ENCODE data around the gene EPN3. TPM values are rescaled to one million over a fixed set of nuclear protein-coding genes. Genes with fewer than 3 reads are reported as not detected.

Gene EPN3
- total and polyA plus RNA-seq, 2 donors (not counting 1 experiment from before 2014, with no cell fraction given) = not detected

DNA sequence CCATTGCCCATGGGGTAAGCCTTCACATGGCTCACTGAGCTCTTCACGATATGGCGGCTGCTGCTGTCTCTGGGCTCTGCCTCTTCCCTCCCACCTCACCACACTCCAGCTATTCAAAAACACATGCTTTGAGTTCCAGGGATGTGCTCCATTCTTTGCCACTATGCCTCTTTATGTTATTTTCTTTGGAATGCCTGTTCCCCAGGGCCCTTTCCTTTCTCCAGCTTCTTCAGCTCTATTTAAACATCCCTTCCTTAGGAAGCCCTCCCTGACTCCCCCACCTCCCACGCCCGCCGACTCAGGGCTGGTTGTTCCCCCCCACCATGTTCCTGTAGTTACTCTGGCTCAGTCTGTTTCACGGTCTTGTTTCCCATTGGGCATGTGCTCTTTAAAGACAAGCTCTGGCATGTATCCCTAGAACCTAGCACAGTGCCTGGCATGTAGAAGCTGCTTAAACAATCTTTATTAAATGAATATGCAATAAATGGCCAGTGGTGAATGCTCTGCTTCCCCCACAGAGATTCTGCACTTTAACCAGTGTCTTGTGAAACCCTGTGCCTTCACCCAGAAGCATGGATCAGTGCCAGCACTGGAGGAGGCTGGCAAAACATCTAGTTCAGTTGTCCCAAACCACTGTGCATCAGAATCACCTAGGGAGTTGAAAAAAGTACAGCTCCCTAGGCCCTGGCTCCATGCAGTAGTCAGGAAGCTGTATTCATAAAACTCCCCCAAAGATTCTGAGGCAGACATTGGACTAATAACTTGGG, 17.4 kb upstream of the EPN3 start:
- Mint-ChIP-seq H3K4me3 (no peak overlapping the region), H3K9me3 (ENCODE audit: insufficient read depth) (no peaks in the 10 kb centered on the region), H3K27ac (no peak overlapping the region), H3K4me1 (peaks cover 11% of the 10 kb centered on the region), H3K27me3 (no peaks in the 10 kb centered on the region)
- ChIA-PET CTCF (interaction anchor here (0.7 to 0.8 kb wide), 2 partner anchors 11 to 62 kb away, joined by 3 read pairs; no protein-coding TSS in a partner anchor), POLR2A (no interaction called here)
- no peak for ATAC-seq (ENCODE audit: low read depth)
- no peak for DNase-seq
- Histone ChIP-seq H4K20me1 (ENCODE audit: control insufficient read depth, insufficient read depth, low read length, poor library complexity, severe bottlenecking) (no peaks in the 10 kb centered on the region), H3K4me2 (replicated peaks; ENCODE audit: low read depth, low read length, poor library complexity, severe bottlenecking) (no peak overlapping the region), H3K27ac (ENCODE audit: low read length in 2 of 2) (no peak overlapping the region), H3K9ac (ENCODE audit: low read length) (no peak overlapping the region), H3K36me3 (replicated peaks in 1 of 2; ENCODE audit: control extremely low read depth in 1 of 2, control insufficient read depth in 1 of 2, extremely low read depth in 1 of 2, insufficient read depth in 2 of 2, low read length in 1 of 2) (no peaks in the 10 kb centered on the region), H3K27me3 (replicated peaks in 1 of 4; ENCODE audit: control extremely low read depth in 1 of 4, control insufficient read depth in 3 of 4, insufficient read depth in 4 of 4, low read length in 3 of 4) (no peaks in the 10 kb centered on the region), H3K9me3 (ENCODE audit: control extremely low read depth in 1 of 3, control insufficient read depth in 2 of 3, insufficient read depth in 1 of 3, low read length in 2 of 3) (no peaks in the 10 kb centered on the region), H2AFZ (ENCODE audit: insufficient read depth, low read depth, low read length, poor library complexity, severe bottlenecking) (no peak overlapping the region), H3K4me1 (ENCODE audit: control insufficient read depth in 2 of 2, insufficient read depth in 2 of 2, low read length in 2 of 2) (peaks cover 0 to 5% of the 10 kb centered on the region in 2 donors), H3K79me2 (ENCODE audit: control insufficient read depth, insufficient read depth, low read length) (no peaks in the 10 kb centered on the region), H3K4me3 (ENCODE audit: control extremely low read depth in 1 of 5, extremely low read depth in 1 of 5, insufficient read depth in 1 of 5, low read depth in 2 of 5, low read length in 4 of 5) (no peak overlapping the region)
- intact Hi-C loops (cut with micrococcal nuclease) = no loop called here
- TF ChIP-seq, protein P1, sequence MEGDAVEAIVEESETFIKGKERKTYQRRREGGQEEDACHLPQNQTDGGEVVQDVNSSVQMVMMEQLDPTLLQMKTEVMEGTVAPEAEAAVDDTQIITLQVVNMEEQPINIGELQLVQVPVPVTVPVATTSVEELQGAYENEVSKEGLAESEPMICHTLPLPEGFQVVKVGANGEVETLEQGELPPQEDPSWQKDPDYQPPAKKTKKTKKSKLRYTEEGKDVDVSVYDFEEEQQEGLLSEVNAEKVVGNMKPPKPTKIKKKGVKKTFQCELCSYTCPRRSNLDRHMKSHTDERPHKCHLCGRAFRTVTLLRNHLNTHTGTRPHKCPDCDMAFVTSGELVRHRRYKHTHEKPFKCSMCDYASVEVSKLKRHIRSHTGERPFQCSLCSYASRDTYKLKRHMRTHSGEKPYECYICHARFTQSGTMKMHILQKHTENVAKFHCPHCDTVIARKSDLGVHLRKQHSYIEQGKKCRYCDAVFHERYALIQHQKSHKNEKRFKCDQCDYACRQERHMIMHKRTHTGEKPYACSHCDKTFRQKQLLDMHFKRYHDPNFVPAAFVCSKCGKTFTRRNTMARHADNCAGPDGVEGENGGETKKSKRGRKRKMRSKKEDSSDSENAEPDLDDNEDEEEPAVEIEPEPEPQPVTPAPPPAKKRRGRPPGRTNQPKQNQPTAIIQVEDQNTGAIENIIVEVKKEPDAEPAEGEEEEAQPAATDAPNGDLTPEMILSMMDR (IDR thresholded peaks at IDR 0.05) = no peak
- TF ChIP-seq EZH2 (IDR thresholded peaks at IDR 0.05; ENCODE audit: borderline replicate concordance, insufficient read depth, low read depth, low read length, poor library complexity, severe bottlenecking) = no peak
- WGBS (ENCODE audit: insufficient coverage) = 94% methylated on average over 5 of the region's 6 CpGs

DNA sequence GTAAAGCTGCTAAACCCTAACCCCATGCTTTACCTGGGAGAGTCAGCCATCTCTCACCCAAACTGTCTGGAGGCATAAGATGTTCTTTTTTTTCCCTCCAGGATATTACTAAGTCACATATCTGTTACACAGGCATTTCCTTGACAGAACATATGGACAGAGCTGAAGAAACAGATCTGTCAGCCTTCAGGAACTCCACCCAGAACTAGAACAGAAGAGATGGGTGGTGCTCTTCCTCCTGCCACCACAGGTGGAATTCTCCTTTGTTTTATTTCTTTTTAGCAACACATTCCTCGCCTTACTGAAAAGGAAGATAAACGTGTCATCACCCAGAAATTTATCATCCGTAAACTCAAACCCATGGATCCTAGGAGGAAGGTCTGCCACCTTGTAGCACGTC, 15.5 kb upstream of the EPN3 start:
- TF ChIP-seq, protein P1 (IDR thresholded peaks at IDR 0.05) = no peak
- no peak for TF ChIP-seq EZH2 (IDR thresholded peaks at IDR 0.05; ENCODE audit: borderline replicate concordance, insufficient read depth, low read depth, low read length, poor library complexity, severe bottlenecking)
- H2AFZ ChIP-seq (ENCODE audit: insufficient read depth, low read depth, low read length, poor library complexity, severe bottlenecking) = no peak overlapping the region
- no peak overlapping the region for H3K9ac ChIP-seq (ENCODE audit: low read length)
- H4K20me1 ChIP-seq (ENCODE audit: control insufficient read depth, insufficient read depth, low read length, poor library complexity, severe bottlenecking) = no peaks in the 10 kb centered on the region
- H3K27ac ChIP-seq (ENCODE audit: low read length in 2 of 2) = no peak overlapping the region
- no peak overlapping the region for H3K27ac Mint-ChIP-seq
- no peaks in the 10 kb centered on the region for H3K79me2 ChIP-seq (ENCODE audit: control insufficient read depth, insufficient read depth, low read length)
- no peaks in the 10 kb centered on the region for H3K36me3 ChIP-seq (replicated peaks in 1 of 2; ENCODE audit: control extremely low read depth in 1 of 2, control insufficient read depth in 1 of 2, extremely low read depth in 1 of 2, insufficient read depth in 2 of 2, low read length in 1 of 2)
- 83% methylated on average over 4 of the region's 4 CpGs for WGBS (ENCODE audit: insufficient coverage)
- H3K27me3 ChIP-seq (replicated peaks in 1 of 4; ENCODE audit: control extremely low read depth in 1 of 4, control insufficient read depth in 3 of 4, insufficient read depth in 4 of 4, low read length in 3 of 4) = no peaks in the 10 kb centered on the region
- intact Hi-C loops (cut with micrococcal nuclease) = no loop called here
- no peaks in the 10 kb centered on the region for H3K27me3 Mint-ChIP-seq
- no peaks in the 10 kb centered on the region for H3K9me3 Mint-ChIP-seq (ENCODE audit: insufficient read depth)
- DNase-seq (no peak), ATAC-seq (ENCODE audit: low read depth) (no peak)
- H3K4me3 ChIP-seq (ENCODE audit: control extremely low read depth in 1 of 5, extremely low read depth in 1 of 5, insufficient read depth in 1 of 5, low read depth in 2 of 5, low read length in 4 of 5) = no peak overlapping the region
- no peaks in the 10 kb centered on the region for H3K4me1 ChIP-seq (ENCODE audit: control insufficient read depth in 2 of 2, insufficient read depth in 2 of 2, low read length in 2 of 2)
- ChIA-PET POLR2A (no interaction called here), CTCF (interaction anchor here (1.8 kb wide), 1 partner anchor 34 kb away, joined by 4 read pairs; no protein-coding TSS in a partner anchor)
- H3K4me2 ChIP-seq (replicated peaks; ENCODE audit: low read depth, low read length, poor library complexity, severe bottlenecking) = no peak overlapping the region
- no peaks in the 10 kb centered on the region for H3K4me1 Mint-ChIP-seq
- no peak overlapping the region for H3K4me3 Mint-ChIP-seq
- no peaks in the 10 kb centered on the region for H3K9me3 ChIP-seq (ENCODE audit: control extremely low read depth in 1 of 3, control insufficient read depth in 2 of 3, insufficient read depth in 1 of 3, low read length in 2 of 3)

Data from B cell (primary cell).